C4-2B (cell line): ENCODE results near the gene UBE3C.

Experiments used
- CTCF ChIP-seq: fragments of 450-650 bp; conservative IDR thresholded peaks from 2 replicates; pipeline ENCODE4 v1.5.1; 2017; ENCODE audit warnings: mild to moderate bottlenecking
- ZFX ChIP-seq: fragments of 450-650 bp; IDR thresholded peaks from 2 replicates; pipeline ENCODE4 v1.6.1; 2017

GRCh38 chr7:157117796-157118195 lies 20.9 kb upstream of the UBE3C start:
- no peak for TF ChIP-seq CTCF
- TF ChIP-seq ZFX = no peak
